Liver (tissue), 9 donors: ENCODE results near the gene MTHFSD. TPM values are rescaled to one million over a fixed set of nuclear protein-coding genes. Genes with fewer than 3 reads are reported as not detected.
A peak's percentile ranks its signal among the peaks of the same experiment; 100 is the strongest.

Experiments
- DNase-seq: peaks from one replicate; pipeline ENCODE4 v3.0.0-alpha.2; 2017; ENCODE audit warnings: low spot score
- H3K27ac ChIP-seq, 2 donors: one replicate each; pipeline ENCODE4 v1.7.0; 2013; ENCODE audit warnings: inconsistent platforms in 2 of 2, low read length in 2 of 2, control low read depth in 1 of 2, low read depth in 1 of 2, mild to moderate bottlenecking in 1 of 2
- H3K27me3 ChIP-seq, 4 donors: one replicate each; pipeline versions ENCODE4 v1.6.1 to v1.7.0; 2013; ENCODE audit warnings: low read length in 3 of 4, inconsistent platforms in 1 of 4, mild to moderate bottlenecking in 1 of 4, moderate library complexity in 1 of 4; ENCODE audit not compliant: control insufficient read depth in 4 of 4, insufficient read depth in 4 of 4
- H3K36me3 ChIP-seq, 4 donors: one replicate each; pipeline versions ENCODE4 v1.6.1 to v1.7.0; 2013; ENCODE audit warnings: low read length in 3 of 4, mild to moderate bottlenecking in 3 of 4, low read depth in 1 of 4, moderate library complexity in 1 of 4; ENCODE audit not compliant: control insufficient read depth in 4 of 4, insufficient read depth in 3 of 4
- H3K4me1 ChIP-seq, 4 donors: one replicate each; pipeline versions ENCODE4 v1.6.1 to v1.7.0; 2013; ENCODE audit warnings: low read length in 3 of 4, mild to moderate bottlenecking in 3 of 4, moderate library complexity in 1 of 4; ENCODE audit not compliant: control insufficient read depth in 4 of 4, insufficient read depth in 4 of 4
- H3K4me3 ChIP-seq, 3 donors: one replicate each; pipeline versions ENCODE4 v1.6.1 to v1.7.0; 2013; ENCODE audit warnings: low read length in 3 of 3, control low read depth in 1 of 3, low read depth in 1 of 3, mild to moderate bottlenecking in 1 of 3
- H3K9ac ChIP-seq, 2 donors: one replicate each; pipeline ENCODE4 v1.7.0; 2013; ENCODE audit warnings: low read length in 2 of 2, mild to moderate bottlenecking in 2 of 2, moderate library complexity in 2 of 2, control low read depth in 1 of 2, low read depth in 1 of 2
- H3K9me3 ChIP-seq, 4 donors: one replicate each; pipeline versions ENCODE4 v1.6.1 to v1.7.0; 2013; ENCODE audit warnings: low read length in 3 of 4; ENCODE audit not compliant: control insufficient read depth in 4 of 4
- ATF3 ChIP-seq: IDR thresholded peaks from 2 replicates; pipeline ENCODE4 v1.6.1; 2016; ENCODE audit warnings: antibody characterized with exemption
- EGR1 ChIP-seq, 2 donors: IDR thresholded peaks; 2 replicates each; pipeline ENCODE4 v1.6.1; 2016 to 2018; ENCODE audit warnings: antibody characterized with exemption in 2 of 2, low read depth in 2 of 2
- FOXA1 ChIP-seq: IDR thresholded peaks from 2 replicates; pipeline ENCODE4 v1.6.1; 2016; ENCODE audit warnings: antibody characterized with exemption
- HNF4G ChIP-seq: IDR thresholded peaks from 2 replicates; pipeline ENCODE4 v1.6.1; 2016; ENCODE audit warnings: antibody characterized with exemption
- JUND ChIP-seq, 2 donors: IDR thresholded peaks; 2 replicates each; pipeline ENCODE4 v1.6.1; 2016; ENCODE audit warnings: antibody characterized with exemption in 2 of 2
- RAD21 ChIP-seq, 2 donors: IDR thresholded peaks; 2 replicates each; pipeline ENCODE4 v1.6.1; 2016; ENCODE audit warnings: antibody characterized with exemption in 2 of 2, mild to moderate bottlenecking in 2 of 2
- REST ChIP-seq: IDR thresholded peaks from 2 replicates; pipeline ENCODE4 v1.6.1; 2016; ENCODE audit warnings: antibody characterized with exemption, mild to moderate bottlenecking
- SP1 ChIP-seq: IDR thresholded peaks from 2 replicates; pipeline ENCODE4 v1.6.1; 2018; ENCODE audit warnings: antibody characterized with exemption, mild to moderate bottlenecking
- ZBTB33 ChIP-seq: IDR thresholded peaks from 2 replicates; pipeline ENCODE4 v1.6.1; 2016; ENCODE audit warnings: antibody characterized with exemption
- WGBS: extraction: QIAGEN DNeasy Blood & Tissue Kit; methylation state at CpG from one replicate; pipeline ENCODE4 v1.1.7; 2013; 5-methylcytosine and 5-hydroxymethylcytosine counted together
- polyA plus RNA-seq, 2 donors: library from polyadenylated mRNA; stranded (reverse) in 1 of 2; unstranded in 1 of 2; fragments of 200-250 nt in 1 of 2; fragments of >200 nt in 1 of 2; fragmentation: Nextera tagmentation in 1 of 2; extraction: Ambion mirVana in 1 of 2; gene quantifications; one replicate each; pipeline versions ENCODE4 v1.2.1 to v1.2.3, GENCODE V29; 2013 to 2015
- total RNA-seq, 2 donors: library from RNA; depleted of rRNA; stranded (reverse); fragments of >200 nt; gene quantifications; one replicate each; pipeline ENCODE4 v1.2.3, GENCODE V29; 2014
- TF ChIP-seq, protein P1 (sequence below): fragments of 150-350 bp; IDR thresholded peaks from 2 replicates; pipeline ENCODE4 v1.5.1; 2017; ENCODE audit warnings: improper control_type of control experiment, low read depth, low read length; ENCODE audit not compliant: missing input control
- donor health status: healthy.
- donor health status: healthy.
- donor health status: healthy.
- donor health status: healthy.
- donor health status: healthy.

MTHFSD gene
- total and polyA plus RNA-seq, 4 donors, result 4.6 to 8.1 (median 6.5) TPM

DNA sequence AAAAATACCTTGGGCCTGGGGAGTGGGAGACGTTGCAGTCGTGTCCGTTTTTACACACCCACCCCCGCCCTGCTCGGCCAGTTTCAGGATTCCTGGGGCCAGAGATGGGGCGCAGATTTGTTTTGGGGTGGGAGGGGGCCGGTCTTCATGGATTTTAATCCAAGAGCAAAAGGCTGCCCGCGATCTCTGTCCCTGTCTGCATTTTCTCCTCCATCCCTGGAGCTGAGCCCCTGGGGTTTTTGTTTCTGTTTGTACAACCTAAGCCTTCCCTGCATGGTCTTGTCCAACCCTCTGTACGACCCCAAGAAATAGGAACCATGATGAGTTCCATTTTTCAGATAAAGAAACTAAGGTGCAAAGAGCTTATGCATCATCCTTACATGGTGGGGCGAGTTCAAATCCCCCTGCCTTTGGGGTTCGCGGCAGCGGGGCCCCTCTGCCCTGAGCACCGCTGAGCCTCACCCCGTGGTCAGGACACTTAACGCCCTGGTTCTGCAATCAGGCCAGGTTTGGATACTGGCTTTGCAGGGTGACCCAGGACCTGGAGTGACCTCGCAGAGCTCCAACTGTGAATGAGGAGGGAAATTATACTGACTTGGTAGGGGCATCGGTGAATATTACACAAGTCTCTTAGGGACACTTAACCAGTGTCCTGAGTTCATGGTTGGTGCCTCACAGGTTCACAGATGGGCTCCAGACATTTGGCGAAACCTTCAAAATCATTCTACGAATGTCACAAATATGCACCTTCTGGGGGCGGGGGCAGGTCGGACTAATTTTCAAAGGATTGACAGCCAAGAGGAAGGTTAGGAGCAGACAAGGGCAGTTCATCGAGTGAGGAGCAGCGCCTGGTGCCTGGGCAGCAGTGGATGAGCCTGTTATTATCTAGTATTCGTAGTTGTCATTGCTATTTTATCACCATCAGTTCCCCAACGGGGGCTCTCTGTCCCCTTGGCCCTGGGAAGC, 48.9 kb downstream of the MTHFSD start:
- Histone ChIP-seq H3K4me1 (peaks cover 18 to 51% (median 25%) of the 10 kb centered on the region in 4 donors), H3K27ac (no peak overlapping the region), H3K27me3 (peaks cover 12 to 30% (median 20%) of the 10 kb centered on the region in 4 donors), H3K36me3 (no peaks in the 10 kb centered on the region), H3K4me3 (peak overlapping the region in 1 of 3 donors; percentile 36), H3K9ac (no peak overlapping the region), H3K9me3 (no peaks in the 10 kb centered on the region)
- no peak for DNase-seq
- WGBS, result 8% methylated on average over 27 of the region's 27 CpGs
- no peak for TF ChIP-seq ATF3
- no peak for TF ChIP-seq FOXA1
- TF ChIP-seq HNF4G, result no peak
- no peak for TF ChIP-seq JUND (IDR thresholded peaks at IDR 0.05)
- TF ChIP-seq RAD21 (IDR thresholded peaks at IDR 0.05), result no peak
- no peak for TF ChIP-seq ZBTB33
- TF ChIP-seq, protein P1, sequence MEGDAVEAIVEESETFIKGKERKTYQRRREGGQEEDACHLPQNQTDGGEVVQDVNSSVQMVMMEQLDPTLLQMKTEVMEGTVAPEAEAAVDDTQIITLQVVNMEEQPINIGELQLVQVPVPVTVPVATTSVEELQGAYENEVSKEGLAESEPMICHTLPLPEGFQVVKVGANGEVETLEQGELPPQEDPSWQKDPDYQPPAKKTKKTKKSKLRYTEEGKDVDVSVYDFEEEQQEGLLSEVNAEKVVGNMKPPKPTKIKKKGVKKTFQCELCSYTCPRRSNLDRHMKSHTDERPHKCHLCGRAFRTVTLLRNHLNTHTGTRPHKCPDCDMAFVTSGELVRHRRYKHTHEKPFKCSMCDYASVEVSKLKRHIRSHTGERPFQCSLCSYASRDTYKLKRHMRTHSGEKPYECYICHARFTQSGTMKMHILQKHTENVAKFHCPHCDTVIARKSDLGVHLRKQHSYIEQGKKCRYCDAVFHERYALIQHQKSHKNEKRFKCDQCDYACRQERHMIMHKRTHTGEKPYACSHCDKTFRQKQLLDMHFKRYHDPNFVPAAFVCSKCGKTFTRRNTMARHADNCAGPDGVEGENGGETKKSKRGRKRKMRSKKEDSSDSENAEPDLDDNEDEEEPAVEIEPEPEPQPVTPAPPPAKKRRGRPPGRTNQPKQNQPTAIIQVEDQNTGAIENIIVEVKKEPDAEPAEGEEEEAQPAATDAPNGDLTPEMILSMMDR, result no peak
- TF ChIP-seq EGR1 (IDR thresholded peaks at IDR 0.05; ENCODE audit: low read depth in 2 of 2), result no peak
- TF ChIP-seq REST, result no peak

- TF ChIP-seq SP1, result no peak
- TF ChIP-seq ZBTB33, result no peak
- peak overlapping the region in 1 of 3 donors; percentile 36 for H3K4me3 ChIP-seq
- H3K9ac ChIP-seq, result no peak overlapping the region
- peaks cover 14 to 36% (median 27%) of the 10 kb centered on the region in 4 donors for H3K27me3 ChIP-seq
- no peaks in the 10 kb centered on the region for H3K9me3 ChIP-seq
- H3K36me3 ChIP-seq, result no peaks in the 10 kb centered on the region
- H3K4me1 ChIP-seq, result peaks cover 14 to 45% (median 21%) of the 10 kb centered on the region in 4 donors
- whole genome bisulfite sequencing, result 3% methylated on average over 67 of the region's 67 CpGs
- DNase-seq, result no peak
- H3K27ac ChIP-seq, result no peak overlapping the region
These were observed 49.7 kb downstream of the MTHFSD start for GRCh38 chr16:86505185-86505898.
